GM11168 (cell line): ENCODE data around the gene PTPN2.
"Not testable (repeated sequence)": the region's sequence is repeated elsewhere in the genome, so short reads cannot be mapped to it uniquely, and the experiment has no call there.

Experiments
- in situ Hi-C: fragments of 300-500 bp; cut with MboI; formaldehyde crosslinking; loops from one replicate; pipeline ENCODE4 v1.12.0; 2022; ENCODE audit warnings: low sequenced_read_pairs; ENCODE audit not compliant: unreplicated experiment

PTPN2 gene

DNA sequence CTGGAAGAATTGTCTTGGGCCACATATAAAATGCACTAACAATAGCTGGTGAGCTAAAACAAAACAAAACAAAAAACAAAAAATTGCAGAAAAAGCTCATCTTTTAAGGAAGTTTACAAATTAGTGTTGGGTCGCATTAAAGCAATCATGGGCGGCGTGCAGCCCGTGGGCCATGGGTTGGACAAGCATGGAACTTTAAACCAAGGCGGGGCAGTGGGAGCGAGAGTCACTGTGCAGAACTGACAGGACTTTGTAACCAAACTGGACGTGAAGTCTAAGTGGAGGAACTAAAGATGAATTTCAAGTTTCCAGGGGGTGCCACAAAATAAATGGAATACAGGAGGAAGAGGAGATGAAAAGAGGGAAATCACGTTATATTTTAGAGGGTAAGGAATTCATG is 100.5 kb downstream of the PTPN2 start:
- in situ Hi-C loops, result no loop called here

DNA sequence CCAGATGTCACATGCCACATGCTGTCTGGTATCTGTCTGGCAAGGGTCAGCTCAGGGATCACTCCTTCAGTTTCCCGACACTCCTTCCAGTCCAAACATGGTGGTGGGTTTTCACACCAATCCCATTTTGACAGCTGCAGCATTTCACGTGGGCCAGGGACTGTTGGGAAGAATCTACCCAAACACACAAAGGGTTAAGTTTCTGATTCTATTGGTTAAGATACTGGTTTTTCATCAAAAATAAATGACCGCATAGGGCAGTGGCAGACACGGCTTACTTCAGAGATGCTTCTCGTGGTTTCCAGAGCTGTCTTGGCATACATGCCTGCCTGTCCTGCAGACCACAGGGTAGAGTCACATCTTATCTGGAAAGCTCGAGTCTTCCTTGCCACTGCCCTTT is 101.5 kb downstream of the PTPN2 start:
- in situ Hi-C loops, result no loop called here

DNA sequence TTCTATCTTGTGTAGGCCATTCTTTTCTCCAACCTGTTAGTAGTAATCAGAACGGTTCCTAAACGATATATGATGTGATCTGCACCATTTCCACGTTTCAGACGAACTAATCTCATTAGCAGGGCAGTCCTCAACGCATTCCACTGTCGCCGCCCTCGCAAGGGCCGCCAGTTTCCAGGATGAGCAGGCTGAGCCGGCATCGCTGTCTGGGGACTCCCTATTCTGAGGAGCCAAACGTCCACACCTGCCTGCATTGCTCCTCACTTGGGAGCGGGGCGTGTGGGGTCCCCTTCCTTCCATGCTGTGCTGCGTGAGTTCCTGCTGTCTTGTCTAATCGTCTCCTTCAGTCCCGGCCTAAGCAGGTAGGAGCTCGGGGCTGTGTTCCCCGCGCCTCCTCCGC is 104.6 kb downstream of the PTPN2 start:
- in situ Hi-C loops, result no loop called here

DNA sequence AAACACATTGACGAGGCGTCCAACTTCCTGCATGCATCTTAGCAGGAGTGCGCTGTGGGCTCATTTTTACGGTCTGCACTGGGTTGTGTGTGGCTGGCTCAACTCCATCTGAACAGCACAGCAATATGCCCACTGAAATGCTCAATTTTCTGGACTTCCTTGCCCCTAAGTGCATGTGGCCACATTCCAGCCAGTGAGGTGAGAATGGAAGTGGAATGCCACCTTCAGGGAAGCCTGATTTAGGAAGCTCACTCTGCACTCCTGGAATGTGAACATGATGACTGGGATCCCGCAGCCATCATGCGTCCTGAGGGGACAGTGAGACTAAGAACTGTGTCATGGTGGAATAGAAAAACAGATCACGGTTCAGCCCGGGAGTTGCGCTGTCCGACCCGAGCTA is 105.0 kb downstream of the PTPN2 start:
- in situ Hi-C loops, result no loop called here

DNA sequence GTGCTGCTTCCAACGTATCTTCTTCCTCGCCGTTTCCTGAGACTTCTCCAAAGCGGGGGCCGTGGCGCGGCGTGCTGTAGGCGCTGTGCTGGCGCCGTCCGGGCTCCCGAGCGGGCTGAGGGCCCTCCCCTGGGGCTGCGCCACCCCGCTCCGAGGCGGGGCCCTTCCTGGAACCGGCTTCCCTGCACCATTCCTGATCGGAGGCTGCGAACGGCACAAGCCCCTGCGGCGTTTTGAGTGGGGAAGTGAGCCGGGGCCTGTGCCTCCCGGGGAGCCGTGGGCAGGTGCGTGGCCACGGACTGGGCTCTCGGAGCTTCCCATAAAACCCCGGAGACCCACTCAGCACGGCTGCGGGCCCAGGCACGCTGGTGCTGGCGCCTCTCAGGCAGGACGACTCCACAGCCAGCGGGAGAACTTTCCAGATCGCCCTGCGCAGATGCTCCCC is 106.5 kb downstream of the PTPN2 start:
- in situ Hi-C loops, result no loop called here

DNA sequence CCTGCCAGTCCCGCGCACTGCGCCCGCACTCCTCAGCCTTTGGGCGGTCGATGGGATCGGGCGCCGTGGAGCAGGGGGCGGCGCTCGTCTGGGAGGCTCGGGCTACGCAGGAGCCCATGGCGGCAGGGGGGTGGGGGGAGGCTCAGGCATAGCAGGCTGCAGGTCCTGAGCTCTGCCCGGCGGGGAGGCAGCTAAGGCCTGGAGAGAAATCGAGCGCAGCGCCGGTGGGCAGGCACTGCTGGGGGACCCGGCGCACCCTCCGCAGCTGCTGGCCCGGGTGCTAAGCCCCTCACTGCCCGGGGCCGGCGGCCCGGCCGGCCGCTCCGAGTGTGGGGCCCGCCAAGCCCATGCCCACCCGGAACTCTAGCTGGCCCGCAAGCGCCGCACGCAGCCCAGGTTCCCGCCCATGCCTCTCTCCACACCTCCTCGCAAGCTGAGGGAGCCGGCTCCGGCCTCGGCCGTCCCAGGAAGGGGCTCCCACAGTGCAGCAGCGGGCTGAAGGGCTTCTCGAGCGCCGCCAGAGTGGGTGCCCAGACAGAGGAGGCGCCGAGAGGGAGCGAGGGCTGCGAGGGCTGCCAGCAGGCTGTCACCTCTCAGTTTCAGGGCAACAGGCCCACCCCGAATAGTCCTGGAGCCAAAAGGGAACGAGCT is 107.1 kb downstream of the PTPN2 start:
- in situ Hi-C loops, result no loop called here

DNA sequence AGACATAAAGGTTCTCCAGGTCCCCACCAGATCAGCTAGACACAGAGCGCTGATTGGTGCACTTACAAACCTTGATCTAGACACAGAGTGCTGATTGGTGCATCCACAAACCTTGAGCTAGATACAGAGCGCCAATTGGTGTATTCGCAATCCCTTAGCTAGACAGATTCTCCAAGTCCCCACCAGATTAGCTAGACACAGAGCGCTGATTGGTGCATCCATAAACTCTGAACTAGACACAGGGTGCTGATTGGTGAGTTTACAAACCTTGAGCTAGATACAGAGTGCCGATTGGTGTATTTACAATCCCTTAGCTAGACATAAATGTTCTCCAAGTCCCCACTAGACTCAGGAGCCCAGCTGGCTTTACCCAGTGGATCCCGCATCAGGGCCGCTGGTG is 107.6 kb downstream of the PTPN2 start:
- in situ Hi-C loops, result not testable (repeated sequence)

DNA sequence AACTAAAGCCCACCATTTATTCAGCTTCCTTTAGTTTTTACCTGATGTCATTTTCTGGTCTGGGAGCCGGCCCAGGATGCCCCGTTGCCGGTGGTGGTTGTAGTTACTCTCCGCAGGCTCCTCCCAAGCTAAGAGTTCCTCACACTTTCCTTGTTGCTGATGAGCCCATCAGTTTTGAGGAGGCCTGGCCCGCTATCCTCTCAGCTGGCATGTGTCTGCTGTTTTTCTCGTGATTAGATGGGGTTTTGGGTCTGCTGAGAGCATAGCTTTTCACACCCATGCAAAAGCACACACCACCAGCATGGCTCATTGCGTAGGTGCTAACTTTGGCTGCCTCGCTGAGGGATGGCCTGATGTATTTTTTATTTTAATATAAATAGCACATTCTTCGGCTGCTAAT is 109.1 kb downstream of the PTPN2 start:
- in situ Hi-C loops, result no loop called here

DNA sequence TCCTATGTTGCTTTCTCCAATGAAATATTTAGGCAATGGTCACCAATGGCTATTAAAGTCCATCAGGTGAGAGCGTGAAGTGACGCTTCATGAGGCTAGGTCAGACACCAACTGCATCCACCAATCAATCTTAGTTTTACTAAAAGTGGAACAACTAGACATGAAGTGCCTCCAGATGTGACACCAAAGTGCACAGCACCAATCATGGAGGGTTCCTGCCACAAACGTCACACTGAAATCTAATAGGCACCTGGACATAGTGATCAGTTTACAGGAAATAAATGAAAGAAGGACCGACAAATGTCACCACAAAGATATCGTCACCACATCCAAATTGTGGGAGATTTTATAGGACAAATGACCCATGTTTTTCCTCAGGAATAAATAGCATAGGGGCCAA is 110.7 kb downstream of the PTPN2 start:
- in situ Hi-C loops, result no loop called here

DNA sequence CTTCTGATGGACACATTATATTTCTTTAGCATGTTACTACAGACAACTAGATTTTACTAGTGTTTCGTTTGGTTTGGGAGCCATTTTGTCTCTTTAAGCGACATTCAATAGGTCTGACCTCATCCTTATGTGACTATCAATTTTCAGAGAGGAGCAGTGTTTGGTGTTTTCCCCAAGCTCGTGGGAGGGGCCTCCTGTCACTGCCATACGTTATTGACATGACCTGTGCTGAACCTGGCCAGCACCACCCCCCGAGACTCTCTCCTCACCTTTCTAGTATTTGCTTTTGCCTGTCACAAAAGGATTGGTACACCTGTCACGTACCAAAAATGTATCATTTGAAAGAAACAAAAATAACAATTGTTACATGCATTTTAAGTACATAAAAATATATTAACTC is 111.9 kb downstream of the PTPN2 start:
- in situ Hi-C loops, result no loop called here

DNA sequence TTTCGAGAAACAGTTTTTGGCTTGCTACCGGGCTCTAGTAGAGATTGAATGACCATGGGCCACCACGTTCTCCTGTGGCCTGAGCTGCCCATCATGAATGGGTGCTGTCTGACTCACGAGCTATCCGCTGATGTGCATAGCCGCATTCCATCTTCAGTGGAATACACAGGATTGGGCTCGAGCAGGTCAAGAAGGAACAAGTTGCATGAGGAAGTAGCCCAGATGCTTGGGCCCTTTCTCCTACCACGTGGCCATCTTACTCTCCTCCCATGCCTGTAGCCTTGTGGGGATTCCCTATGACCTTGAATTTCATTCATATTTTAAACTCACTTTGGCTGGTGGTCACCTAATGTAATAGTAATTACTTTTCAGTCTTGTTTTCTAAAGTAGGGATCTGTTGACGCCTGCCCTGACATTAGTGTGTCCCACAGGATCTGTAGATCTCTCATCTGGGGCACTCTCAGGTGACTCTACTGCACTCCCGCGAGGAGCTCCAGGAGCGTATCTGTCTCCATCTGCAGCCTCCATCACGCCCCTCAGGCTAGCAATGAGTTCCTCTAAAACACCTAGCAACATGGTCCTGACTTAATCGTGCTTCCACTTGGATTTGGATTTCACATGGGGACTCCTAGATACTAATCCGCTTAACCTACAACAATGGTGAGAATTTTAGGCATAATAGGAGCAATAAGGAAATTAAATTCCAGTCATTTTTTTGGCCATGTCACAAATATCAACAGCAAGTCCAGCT is 113.4 kb downstream of the PTPN2 start:
- in situ Hi-C loops, result no loop called here

DNA sequence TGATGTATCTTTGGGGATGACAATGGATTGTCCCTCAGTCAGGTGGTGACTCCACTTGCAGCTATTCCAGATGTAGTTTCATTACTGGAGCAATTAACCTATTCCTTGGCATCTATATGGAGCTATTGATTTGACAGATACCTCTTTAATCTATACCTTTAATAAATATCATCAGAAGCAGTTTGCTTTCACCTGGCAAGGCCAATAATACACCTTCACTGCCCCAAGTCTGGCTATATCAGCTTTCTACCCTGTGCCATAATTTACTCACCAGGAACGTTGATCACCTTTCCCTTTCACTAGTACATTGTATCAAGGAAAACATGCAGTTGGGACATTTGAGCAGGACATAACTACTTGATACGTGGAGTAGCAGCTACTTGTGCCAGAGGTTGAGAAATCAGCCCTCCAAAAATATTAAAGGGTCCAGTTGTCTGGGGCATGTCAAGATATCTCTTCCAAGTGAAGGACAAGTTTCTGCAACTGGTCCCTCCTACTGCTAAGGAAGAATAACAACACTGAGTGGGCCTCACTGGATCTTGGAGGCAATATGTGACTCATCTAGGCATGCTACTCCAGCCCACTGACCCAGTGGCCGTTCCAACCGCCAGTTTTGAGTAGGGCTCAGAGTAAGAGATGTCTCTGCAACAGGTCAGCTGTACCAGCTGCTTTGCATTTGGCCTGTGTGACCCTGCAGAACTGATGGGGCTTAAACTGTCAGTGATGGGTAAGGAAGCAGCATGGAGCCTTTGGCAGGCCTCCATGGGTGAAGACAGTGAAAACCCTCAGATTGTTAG is 114.2 kb downstream of the PTPN2 start:
- in situ Hi-C loops, result no loop called here

DNA sequence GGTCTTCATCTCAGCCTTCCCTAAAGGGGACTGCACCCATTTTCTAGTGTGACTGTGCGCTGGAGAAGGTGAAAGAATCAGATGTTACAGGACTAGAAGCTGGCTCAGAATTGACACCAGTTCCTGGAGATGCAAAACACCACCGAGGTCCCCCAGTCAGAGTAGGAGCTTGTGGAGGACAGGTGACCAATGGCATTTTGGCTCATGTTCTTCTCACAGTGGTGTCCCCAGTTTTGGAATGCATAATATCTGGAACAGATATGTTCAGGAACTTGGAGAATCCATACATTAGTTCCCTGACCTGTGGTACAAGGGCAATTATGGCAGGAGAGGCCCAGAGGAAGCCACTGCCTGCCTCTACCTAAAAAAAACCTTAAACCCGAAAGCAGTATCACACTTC is 114.9 kb downstream of the PTPN2 start:
- in situ Hi-C loops, result no loop called here

DNA sequence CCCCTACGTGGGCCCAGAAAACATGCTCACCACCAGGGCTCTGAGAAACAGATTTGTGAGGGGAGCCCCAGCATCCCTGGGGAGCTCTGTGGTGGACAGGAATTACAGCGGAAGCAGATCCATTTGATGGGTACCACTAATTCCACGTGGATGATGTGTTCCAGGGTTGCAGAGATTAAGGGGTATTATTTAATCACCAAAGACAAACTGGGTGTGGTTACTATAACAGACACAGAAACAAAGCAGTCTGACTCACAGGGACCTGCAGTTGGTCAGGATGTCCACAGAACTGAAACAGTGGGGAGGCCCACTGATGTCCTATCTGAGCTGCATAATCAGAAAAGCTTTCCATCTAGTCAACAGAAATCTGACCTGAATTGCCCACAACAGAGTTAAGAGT is 115.4 kb downstream of the PTPN2 start:
- in situ Hi-C loops, result no loop called here

DNA sequence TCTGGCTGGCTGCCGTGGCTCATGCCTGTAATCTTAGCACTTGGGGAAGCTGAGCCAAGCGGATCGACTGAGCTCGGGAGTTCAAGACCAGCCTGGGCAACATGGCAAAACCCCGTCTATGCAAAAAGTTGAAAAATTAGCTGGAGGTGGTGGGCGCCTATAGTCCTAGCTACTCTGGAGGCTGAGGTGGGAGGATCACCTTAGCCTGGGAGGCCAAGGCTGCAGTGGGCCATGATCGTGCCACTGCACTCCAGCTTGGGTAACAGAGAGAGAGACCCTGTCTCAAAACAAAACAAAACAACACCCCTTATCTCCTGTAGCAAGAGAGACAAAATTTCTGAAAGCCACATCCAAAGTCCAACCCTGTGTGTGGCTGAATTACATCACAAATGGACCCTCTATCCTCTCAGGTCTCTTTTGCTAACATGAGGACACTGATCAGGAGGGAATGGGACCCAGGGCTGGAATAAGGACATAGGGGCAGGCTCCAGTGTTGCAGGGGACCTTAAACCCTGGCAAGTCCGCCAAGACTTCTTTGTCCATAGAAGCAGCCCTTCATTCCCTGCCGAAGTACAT is 116.4 kb downstream of the PTPN2 start:
- in situ Hi-C loops, result no loop called here

DNA sequence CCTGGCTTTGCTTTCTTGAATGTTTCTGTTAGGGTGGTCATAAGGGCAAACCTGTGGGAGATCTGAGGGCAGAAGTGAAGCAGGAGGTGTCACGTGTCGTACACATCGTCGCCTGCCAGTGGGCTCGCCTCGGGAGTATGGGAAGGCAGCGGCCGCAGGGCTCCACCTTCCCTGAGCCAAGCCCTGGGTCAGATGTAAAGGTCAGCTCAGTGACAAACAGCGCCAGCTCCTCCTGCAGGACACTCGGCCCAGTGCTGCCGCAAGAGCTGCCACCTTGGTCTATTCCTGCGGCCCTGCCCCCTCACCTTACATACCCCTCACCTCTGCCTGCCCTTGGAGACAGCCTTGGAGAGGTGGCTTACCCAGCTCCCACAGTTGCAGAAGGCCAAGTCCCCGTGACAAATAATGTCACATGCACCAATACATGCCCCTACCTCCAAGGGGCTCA is 117.0 kb downstream of the PTPN2 start:
- in situ Hi-C loops, result no loop called here

DNA sequence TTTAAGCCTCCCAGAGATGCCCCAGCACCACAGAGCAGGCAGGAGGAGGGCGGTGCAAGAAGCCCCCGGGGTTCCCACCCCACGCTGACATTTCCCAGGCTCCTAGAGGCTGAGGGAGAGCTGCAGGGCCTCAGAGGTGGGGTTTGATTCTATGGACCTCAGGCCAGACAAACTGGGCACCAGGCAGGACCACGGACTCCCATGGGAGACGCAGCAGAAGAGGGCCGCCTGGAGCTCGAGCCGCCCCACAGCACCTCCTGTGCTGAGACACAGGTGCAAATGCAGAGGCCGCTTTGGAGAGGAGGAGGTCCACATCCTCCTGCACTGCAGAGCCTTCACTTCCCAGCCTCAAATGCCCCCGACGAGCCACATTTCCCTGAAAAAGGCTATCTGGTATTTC is 118.5 kb downstream of the PTPN2 start:
- in situ Hi-C loops, result no loop called here

DNA sequence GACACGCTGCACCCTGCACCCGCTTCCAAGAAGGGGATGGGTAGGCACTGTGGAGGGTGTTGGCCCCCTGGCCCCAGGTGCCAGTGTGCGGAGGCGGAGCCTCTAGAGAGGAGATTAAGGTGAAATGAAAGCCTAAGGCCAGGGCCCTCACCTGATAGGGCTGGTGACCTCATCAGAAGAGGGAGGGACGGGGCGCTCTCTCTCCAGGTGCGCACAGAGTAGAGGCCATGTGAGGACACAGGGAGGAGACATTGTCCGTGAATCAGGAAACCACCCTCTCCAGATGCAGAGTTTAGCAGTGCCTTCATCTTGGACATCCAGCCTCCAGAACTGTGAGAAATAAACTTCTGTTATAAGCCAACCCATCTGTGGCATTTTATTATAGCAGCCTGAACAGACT is 118.9 kb downstream of the PTPN2 start:
- in situ Hi-C loops, result no loop called here

DNA sequence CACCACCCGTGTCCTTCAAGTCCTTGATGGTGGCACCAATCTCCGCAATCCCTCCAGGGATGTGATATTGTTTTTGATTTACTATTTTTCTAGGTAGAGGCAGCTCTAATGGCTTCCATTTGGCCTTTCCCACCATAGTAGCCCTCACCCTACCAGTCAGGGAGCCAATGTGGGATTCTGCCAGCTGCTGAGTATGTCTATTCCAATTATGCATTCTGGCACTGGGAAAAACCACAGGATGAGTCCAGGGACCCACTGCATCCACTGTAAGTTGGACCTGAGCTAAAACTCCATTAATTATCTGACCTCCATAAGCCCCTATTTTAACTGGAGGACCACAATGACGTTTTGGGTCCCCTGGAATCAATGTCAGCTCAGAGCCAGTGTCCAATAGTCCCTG is 125.5 kb downstream of the PTPN2 start:
- in situ Hi-C loops, result not testable (repeated sequence)

DNA sequence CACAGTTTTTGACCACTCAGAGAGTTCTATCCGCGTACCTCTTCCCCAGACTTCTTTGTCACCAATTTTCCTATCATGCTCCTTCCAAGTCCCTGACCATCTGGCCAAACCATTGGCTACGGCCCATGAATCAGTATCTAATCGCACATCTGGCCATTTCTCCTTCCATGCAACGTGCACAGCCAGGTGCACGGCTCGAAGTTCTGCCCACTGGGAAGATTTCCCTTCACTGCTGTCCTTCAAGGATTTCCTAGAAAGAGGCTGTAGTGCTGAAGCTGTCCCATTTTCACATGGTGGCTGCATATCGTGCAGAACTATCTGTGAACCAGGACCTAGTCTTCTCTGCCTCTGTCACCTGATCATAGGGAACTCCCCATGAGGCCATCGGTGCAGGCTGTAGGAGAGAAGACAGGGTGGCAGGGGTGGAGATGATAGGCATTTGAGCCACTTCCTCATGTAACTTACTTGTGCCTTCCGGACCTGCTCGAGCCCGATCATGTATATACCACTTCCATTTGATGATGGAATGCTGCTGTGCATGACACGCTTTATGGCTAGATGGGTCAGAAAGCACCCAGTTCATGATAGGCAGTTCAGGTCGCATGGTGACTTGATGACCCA is 127.3 kb downstream of the PTPN2 start:
- in situ Hi-C loops, result not testable (repeated sequence)
